Vagina (tissue), 2 donors: Measurements from ENCODE around the gene HMCN1. TPM values are rescaled to one million over a fixed set of nuclear protein-coding genes. Genes with fewer than 3 reads are reported as not detected.

Source experiments
- DNase-seq, 2 donors: peaks; one replicate each; pipeline ENCODE4 v3.0.0-alpha.2; 2017; ENCODE audit errors: extremely low spot score in 2 of 2
- H3K27ac ChIP-seq: fragments of 200-600 bp; sonication (generic); one replicate; pipeline ENCODE4 v1.5.1; 2019
- H3K27me3 ChIP-seq: fragments of 200-600 bp; sonication (generic); one replicate; pipeline ENCODE4 v1.5.1; 2019
- H3K36me3 ChIP-seq, 2 donors: fragments of 200-600 bp; sonication (generic); one replicate each; pipeline ENCODE4 v1.5.1; 2017 to 2019
- H3K4me1 ChIP-seq: fragments of 200-600 bp; sonication (generic); one replicate; pipeline ENCODE4 v1.5.1; 2019
- H3K4me3 ChIP-seq, 2 donors: fragments of 200-600 bp; sonication (generic); 1 replicate in 1 of 2; 2 replicates in 1 of 2; pipeline ENCODE4 v1.5.1; 2016 to 2019
- H3K9me3 ChIP-seq: fragments of 200-600 bp; sonication (generic); one replicate; pipeline ENCODE4 v1.5.1; 2019
- POLR2A ChIP-seq, 2 donors: fragments of 450-650 bp; IDR thresholded peaks; one replicate each; pipeline ENCODE4 v1.6.1; 2017; ENCODE audit warnings: antibody characterized with exemption in 2 of 2, mild to moderate bottlenecking in 2 of 2, moderate library complexity in 2 of 2
- POLR2AphosphoS5 ChIP-seq, 2 donors: sonication (generic); formaldehyde crosslinking; IDR thresholded peaks; one replicate each; pipeline ENCODE4 v1.9.0; 2017; ENCODE audit warnings: antibody characterized with exemption in 2 of 2, mild to moderate bottlenecking in 2 of 2, low read depth in 1 of 2; ENCODE audit not compliant: insufficient read depth in 1 of 2
- intact Hi-C: fragments of 100-400 bp; cut with DNase I; formaldehyde crosslinking; loops from one replicate; pipeline ENCODE4 v1.15.1; 2023
- total RNA-seq: library from RNA; depleted of rRNA; stranded (reverse); fragments of >200 nt; gene quantifications from one replicate; pipeline ENCODE4 v1.2.3, GENCODE V29; 2016
- TF ChIP-seq, protein P1 (sequence below), 3 experiments: fragments of 450-650 bp in 2 of 3; fragments of 200-600 bp in 1 of 3; sonication (generic) in 1 of 3; IDR thresholded peaks; one replicate each; pipeline ENCODE4 v1.5.1; 2017 to 2019; ENCODE audit warnings: antibody characterized with exemption in 3 of 3, mild to moderate bottlenecking in 2 of 3, moderate library complexity in 2 of 3

HMCN1 gene
- total RNA-seq, 1 donor from 2014 or later: 10.6 TPM

DNA sequence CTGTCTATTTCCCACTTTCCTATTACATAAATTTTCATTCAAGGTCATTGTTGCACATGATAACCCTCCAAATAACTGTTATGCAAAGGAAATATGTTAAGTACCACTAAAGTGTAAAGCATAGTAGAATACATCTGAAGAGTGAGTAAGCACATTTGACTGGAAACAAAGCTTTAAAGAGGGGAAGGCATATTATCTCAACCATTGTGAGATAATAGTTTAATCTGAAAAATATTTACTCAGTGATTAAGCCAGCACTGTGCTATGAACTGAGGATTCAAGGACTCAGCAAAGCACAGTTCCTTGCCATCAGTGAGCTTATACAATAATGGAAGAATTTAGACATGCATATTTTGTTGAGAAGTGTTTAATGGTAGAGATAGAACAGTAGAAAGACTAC lies 127.4 kb downstream of the HMCN1 start:
- intact Hi-C loops: no loop called here
- Histone ChIP-seq H3K27ac (no peak overlapping the region), H3K4me1 (peaks cover 9% of the 10 kb centered on the region), H3K4me3 (no peak overlapping the region), H3K9me3 (no peaks in the 10 kb centered on the region), H3K36me3 (no peaks in the 10 kb centered on the region), H3K27me3 (no peaks in the 10 kb centered on the region)
- no peak for DNase-seq
- TF ChIP-seq POLR2AphosphoS5 (IDR thresholded peaks at IDR 0.05; ENCODE audit: insufficient read depth in 1 of 2, low read depth in 1 of 2) (no peak), POLR2A (IDR thresholded peaks at IDR 0.05) (no peak)
- TF ChIP-seq, protein P1, sequence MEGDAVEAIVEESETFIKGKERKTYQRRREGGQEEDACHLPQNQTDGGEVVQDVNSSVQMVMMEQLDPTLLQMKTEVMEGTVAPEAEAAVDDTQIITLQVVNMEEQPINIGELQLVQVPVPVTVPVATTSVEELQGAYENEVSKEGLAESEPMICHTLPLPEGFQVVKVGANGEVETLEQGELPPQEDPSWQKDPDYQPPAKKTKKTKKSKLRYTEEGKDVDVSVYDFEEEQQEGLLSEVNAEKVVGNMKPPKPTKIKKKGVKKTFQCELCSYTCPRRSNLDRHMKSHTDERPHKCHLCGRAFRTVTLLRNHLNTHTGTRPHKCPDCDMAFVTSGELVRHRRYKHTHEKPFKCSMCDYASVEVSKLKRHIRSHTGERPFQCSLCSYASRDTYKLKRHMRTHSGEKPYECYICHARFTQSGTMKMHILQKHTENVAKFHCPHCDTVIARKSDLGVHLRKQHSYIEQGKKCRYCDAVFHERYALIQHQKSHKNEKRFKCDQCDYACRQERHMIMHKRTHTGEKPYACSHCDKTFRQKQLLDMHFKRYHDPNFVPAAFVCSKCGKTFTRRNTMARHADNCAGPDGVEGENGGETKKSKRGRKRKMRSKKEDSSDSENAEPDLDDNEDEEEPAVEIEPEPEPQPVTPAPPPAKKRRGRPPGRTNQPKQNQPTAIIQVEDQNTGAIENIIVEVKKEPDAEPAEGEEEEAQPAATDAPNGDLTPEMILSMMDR (IDR thresholded peaks at IDR 0.05): no peak

DNA sequence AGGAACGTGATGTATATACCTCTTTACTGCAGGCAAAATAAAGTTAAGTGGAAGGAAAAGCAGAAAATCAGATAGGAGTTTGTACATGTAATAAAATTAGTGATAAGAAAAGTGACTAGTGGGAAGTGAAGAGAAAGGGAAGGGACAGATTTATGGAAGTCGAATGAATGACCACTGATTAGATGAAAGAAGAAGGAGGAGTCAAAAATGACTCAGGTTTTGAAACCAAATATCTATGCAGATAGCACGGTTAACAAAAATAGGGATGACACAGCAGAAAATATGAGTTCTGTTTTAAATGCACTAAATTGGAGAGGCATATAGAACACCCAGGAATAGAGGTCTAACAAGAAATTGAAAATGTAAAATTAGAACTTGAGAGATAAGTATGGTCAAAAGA lies 128.0 kb downstream of the HMCN1 start:
- H3K4me3 ChIP-seq: no peak overlapping the region
- H3K36me3 ChIP-seq: no peaks in the 10 kb centered on the region
- H3K9me3 ChIP-seq: no peaks in the 10 kb centered on the region
- no peak for DNase-seq
- TF ChIP-seq, protein P1 (IDR thresholded peaks at IDR 0.05): no peak
- TF ChIP-seq POLR2A (IDR thresholded peaks at IDR 0.05): no peak
- TF ChIP-seq POLR2AphosphoS5 (IDR thresholded peaks at IDR 0.05; ENCODE audit: insufficient read depth in 1 of 2, low read depth in 1 of 2): no peak
- H3K27me3 ChIP-seq: no peaks in the 10 kb centered on the region
- H3K27ac ChIP-seq: no peak overlapping the region
- intact Hi-C loops: no loop called here
- H3K4me1 ChIP-seq: peaks cover 3% of the 10 kb centered on the region

DNA sequence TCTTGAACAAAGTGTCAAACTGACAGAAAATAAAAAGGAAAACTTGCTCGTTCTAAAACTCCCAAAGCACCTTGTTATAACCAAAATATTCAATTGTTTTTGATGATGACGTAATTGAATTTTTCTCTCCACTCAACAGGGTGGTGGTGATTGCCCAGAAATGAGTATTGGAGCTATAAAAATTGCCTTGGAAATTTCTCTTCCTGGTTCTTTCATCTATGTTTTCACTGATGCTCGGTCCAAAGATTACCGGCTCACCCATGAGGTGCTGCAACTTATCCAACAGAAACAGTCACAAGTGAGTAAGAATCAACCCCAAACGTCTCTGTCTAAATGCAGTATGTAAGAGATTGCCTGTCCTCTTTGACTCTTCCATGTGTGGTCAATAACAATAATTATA lies 130.1 kb downstream of the HMCN1 start:
- H3K9me3 ChIP-seq: no peaks in the 10 kb centered on the region
- no peak for DNase-seq
- no peak overlapping the region for H3K27ac ChIP-seq
- intact Hi-C loops: no loop called here
- no peak overlapping the region for H3K4me3 ChIP-seq
- no peaks in the 10 kb centered on the region for H3K36me3 ChIP-seq
- H3K27me3 ChIP-seq: no peaks in the 10 kb centered on the region
- no peaks in the 10 kb centered on the region for H3K4me1 ChIP-seq
- TF ChIP-seq, protein P1 (IDR thresholded peaks at IDR 0.05): no peak
- TF ChIP-seq POLR2A (IDR thresholded peaks at IDR 0.05): no peak
- no peak for TF ChIP-seq POLR2AphosphoS5 (IDR thresholded peaks at IDR 0.05; ENCODE audit: insufficient read depth in 1 of 2, low read depth in 1 of 2)

DNA sequence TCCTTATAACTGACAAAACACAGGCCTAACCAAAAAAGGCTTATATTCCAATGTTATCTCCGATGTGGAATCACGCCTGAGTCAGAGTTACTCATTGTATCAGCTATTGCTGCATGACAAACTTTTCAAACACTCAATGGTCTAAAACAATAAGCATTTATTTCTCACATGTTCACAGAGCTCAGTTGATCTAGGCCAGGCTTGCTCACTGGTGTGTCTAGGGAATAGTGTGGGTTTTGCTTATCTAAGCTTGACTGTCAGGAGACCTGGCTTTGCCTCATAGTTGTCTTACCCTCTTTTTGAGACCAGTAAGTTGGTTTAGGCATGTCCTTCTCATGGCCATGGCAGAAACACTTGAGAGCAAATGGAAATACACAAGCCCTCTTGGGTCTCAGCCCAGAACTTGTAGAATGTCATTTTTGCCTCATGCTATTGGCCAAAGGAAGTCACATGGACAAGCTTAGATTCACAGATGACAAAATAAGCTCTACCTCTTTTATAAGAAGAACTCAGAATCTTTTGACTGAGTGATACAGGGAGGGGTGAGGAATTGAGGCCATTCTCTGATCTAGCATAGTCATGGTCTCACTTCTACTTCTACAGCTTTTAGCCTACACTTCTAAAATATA lies 130.8 kb downstream of the HMCN1 start:
- no peak overlapping the region for H3K27ac ChIP-seq
- DNase-seq: no peak
- TF ChIP-seq, protein P1 (IDR thresholded peaks at IDR 0.05): no peak
- TF ChIP-seq POLR2AphosphoS5 (IDR thresholded peaks at IDR 0.05; ENCODE audit: insufficient read depth in 1 of 2, low read depth in 1 of 2): no peak
- no peak for TF ChIP-seq POLR2A (IDR thresholded peaks at IDR 0.05)
- intact Hi-C loops: no loop called here
- no peaks in the 10 kb centered on the region for H3K27me3 ChIP-seq
- no peaks in the 10 kb centered on the region for H3K4me1 ChIP-seq
- no peaks in the 10 kb centered on the region for H3K9me3 ChIP-seq
- no peak overlapping the region for H3K4me3 ChIP-seq
- no peaks in the 10 kb centered on the region for H3K36me3 ChIP-seq

DNA sequence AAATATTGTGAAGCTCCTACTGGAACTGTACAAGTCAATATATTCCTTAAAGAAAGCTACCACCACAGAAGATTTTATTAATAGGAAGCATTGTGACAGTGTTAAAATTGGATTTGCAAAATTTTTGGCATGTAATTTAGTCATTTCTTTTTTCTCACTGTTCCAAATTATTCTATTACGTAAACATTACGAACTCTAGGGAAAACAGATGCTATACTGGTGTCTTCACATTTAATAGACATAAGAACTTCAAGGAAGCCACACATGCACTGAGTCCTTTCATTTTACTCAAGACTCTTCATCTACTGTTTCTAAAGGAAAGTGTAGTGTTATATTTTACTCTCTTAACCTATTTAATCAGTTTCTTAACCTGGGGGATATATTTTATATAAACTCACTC lies 135.4 kb downstream of the HMCN1 start:
- TF ChIP-seq POLR2AphosphoS5 (IDR thresholded peaks at IDR 0.05; ENCODE audit: insufficient read depth in 1 of 2, low read depth in 1 of 2): no peak
- TF ChIP-seq, protein P1 (IDR thresholded peaks at IDR 0.05): no peak
- TF ChIP-seq POLR2A (IDR thresholded peaks at IDR 0.05): no peak

More for the DNA sequence above, 135.4 kb downstream of the HMCN1 start:
- H3K27me3 ChIP-seq: no peaks in the 10 kb centered on the region
- no peaks in the 10 kb centered on the region for H3K4me1 ChIP-seq
- no peak overlapping the region for H3K4me3 ChIP-seq
- intact Hi-C loops: no loop called here
- no peaks in the 10 kb centered on the region for H3K9me3 ChIP-seq
- H3K36me3 ChIP-seq: no peaks in the 10 kb centered on the region
- H3K27ac ChIP-seq: no peak overlapping the region
- DNase-seq: no peak
